GM20000 (cell line): Measurements from ENCODE around the gene PSENEN.

Experiments used
- DNase-seq: peaks from one replicate; pipeline ENCODE4 v3.0.0; 2012; ENCODE audit warnings: low spot score
- TF ChIP-seq, protein P1 (sequence below): IDR thresholded peaks from 2 replicates; pipeline ENCODE4 v1.5.1; 2012; ENCODE audit warnings: mild to moderate bottlenecking, control low read depth; ENCODE audit errors: extremely low read depth, missing control alignments

PSENEN gene, protein sequence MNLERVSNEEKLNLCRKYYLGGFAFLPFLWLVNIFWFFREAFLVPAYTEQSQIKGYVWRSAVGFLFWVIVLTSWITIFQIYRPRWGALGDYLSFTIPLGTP

GRCh38 chr19:35745328-35746086, at the start of gene PSENEN, which contains the start of gene U2AF1L4:
TSS of gene PSENEN (plus strand) at chr19:35745651. CDS start at chr19:35745931, 280 bp downstream.
TSS of gene U2AF1L4 (minus strand) at chr19:35745418. CDS start at chr19:35745391, 27 bp downstream.
- TF ChIP-seq, protein P1, sequence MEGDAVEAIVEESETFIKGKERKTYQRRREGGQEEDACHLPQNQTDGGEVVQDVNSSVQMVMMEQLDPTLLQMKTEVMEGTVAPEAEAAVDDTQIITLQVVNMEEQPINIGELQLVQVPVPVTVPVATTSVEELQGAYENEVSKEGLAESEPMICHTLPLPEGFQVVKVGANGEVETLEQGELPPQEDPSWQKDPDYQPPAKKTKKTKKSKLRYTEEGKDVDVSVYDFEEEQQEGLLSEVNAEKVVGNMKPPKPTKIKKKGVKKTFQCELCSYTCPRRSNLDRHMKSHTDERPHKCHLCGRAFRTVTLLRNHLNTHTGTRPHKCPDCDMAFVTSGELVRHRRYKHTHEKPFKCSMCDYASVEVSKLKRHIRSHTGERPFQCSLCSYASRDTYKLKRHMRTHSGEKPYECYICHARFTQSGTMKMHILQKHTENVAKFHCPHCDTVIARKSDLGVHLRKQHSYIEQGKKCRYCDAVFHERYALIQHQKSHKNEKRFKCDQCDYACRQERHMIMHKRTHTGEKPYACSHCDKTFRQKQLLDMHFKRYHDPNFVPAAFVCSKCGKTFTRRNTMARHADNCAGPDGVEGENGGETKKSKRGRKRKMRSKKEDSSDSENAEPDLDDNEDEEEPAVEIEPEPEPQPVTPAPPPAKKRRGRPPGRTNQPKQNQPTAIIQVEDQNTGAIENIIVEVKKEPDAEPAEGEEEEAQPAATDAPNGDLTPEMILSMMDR = no peak

GRCh38 chr19:35695895-35696422, 49.5 kb upstream of the PSENEN start:
- no peak for DNase-seq
- TF ChIP-seq, protein P1 = no peak

More at GRCh38 chr19:35745328-35746086, at the start of gene PSENEN, which contains the start of gene U2AF1L4:
- DNase-seq = peak; percentile 89

DNA sequence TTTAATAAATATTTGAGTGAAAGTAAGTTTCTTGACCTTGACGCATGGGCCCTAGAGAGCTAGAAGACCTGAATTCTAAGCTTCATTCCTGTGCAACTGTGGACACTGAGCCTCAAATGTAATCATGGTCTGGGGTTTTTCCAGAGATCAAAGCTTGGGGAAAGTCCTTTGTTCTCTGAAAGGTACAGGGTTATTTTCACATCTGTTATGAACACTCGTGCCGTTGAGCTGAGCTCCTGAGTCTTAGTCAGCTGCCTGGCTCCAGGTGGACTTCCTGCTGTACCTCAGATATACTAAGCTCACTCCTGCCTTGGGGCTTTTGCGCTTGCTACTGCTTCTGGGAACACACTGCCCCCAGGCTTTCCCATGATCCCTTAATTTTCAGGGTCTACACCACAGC, 48.6 kb upstream of the PSENEN start:
- DNase-seq = peak; percentile 72
- TF ChIP-seq, protein P1 = no peak

- DNase-seq = peak; percentile 93
- TF ChIP-seq, protein P1 = no peak
Measured at GRCh38 chr19:35702223-35703012, 43.0 kb upstream of the PSENEN start.

DNA sequence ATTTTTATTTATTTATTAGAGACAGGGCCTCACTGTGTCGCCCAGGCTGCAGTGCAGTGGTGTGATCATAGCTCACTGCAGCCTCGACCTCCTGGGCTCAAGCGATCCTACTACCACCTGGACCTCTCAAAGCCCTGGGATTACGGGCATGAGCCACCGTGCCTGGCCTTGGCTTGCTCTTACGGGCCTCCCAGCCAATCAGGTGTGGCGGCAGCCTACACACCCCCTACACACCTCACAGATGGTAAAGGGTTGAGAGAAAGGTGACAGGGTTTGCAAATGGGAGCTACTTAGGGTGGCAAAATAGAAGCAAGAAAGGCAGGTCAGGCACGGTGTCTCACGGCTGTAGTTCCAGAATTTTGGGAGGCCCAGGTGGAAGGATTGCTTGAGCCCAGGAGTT, 42.1 kb upstream of the PSENEN start:
- TF ChIP-seq, protein P1 = no peak
- no peak for DNase-seq

DNA sequence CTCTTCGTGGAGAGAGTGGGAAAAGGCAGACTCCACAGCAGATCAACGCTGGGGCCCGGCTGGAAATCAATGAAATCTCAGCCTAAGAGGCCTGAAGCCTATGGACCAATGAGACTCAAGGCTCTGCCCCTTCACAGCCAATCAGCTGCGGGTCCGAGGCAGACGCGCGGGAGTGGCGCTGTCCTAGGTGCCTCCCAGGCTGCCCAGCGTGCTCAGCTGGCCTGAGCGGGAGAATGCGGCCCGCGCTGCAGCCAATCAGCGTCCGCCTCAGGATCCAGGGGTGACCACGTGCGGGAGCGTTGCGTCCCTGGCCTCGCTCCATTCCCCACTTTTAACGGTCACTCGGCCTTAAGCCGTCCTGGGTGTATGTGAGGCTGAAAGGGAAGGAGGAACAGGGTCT, 41.2 kb upstream of the PSENEN start, which contains the start of gene ZBTB32:
ZBTB32 (plus strand) TSS at position 341 of the 400 bp plus-strand sequence. CDS start 10,069 bp downstream, outside the sequence.
- TF ChIP-seq, protein P1 = no peak
- peak; percentile 41 for DNase-seq
